Right cardiac atrium (tissue), 5 donors: ENCODE measurements around the gene TMEM121B. TPM values are rescaled to one million over a fixed set of nuclear protein-coding genes. Genes with fewer than 3 reads are reported as not detected.

Source experiments
- ATAC-seq, 2 donors: fragments of 200-7000 bp; cut with Tn5 transposase; one replicate each; pipeline versions ENCODE4 v1.8.0 to v1.9.1; 2020; ENCODE audit warnings: moderate library complexity in 2 of 2, mild to moderate bottlenecking in 1 of 2
- DNase-seq, 3 donors: peaks; one replicate each; pipeline ENCODE4 v3.0.0-alpha.2; 2020
- H3K27ac ChIP-seq: one replicate; pipeline ENCODE4 v1.5.1; 2013; ENCODE audit warnings: mild to moderate bottlenecking, low read length, control low read depth, moderate library complexity
- H3K27me3 ChIP-seq: one replicate; pipeline ENCODE4 v1.6.1; 2013; ENCODE audit not compliant: control insufficient read depth, insufficient read depth
- H3K4me1 ChIP-seq: one replicate; pipeline ENCODE4 v1.6.1; 2013; ENCODE audit warnings: low read length; ENCODE audit not compliant: control insufficient read depth, insufficient read depth
- H3K4me3 ChIP-seq: one replicate; pipeline ENCODE4 v1.5.1; 2013; ENCODE audit warnings: low read length, control low read depth
- H3K9me3 ChIP-seq: one replicate; pipeline ENCODE4 v1.6.1; 2013; ENCODE audit warnings: low read length; ENCODE audit not compliant: control insufficient read depth
- WGBS: extraction: QIAGEN DNeasy Blood & Tissue Kit; methylation state at CpG from one replicate; pipeline ENCODE4 v1.1.7; 2013; 5-methylcytosine and 5-hydroxymethylcytosine counted together
- intact Hi-C, 4 donors: fragments of 100-400 bp; cut with DNase I; formaldehyde crosslinking; loops; one replicate each; pipeline versions ENCODE4 v1.11.0 to v1.14.0; 2022 to 2023
- long read RNA-seq, 4 donors: library from polyadenylated mRNA; unstranded; transcript quantifications; one replicate each; pipeline ENCODE4 v2.0.0, GENCODE V29; 2020 to 2021
- polyA plus RNA-seq: library from polyadenylated mRNA; stranded (reverse); fragments of 200-250 nt; gene quantifications from one replicate; pipeline ENCODE4 v1.2.3, GENCODE V29; 2013
- total RNA-seq, 4 donors: library from RNA; stranded (reverse); fragmentation: NEBNext Ultra II Directional; extraction: Animal tissue kit (Norgen Biotek cat#: 25700); gene quantifications; one replicate each; pipeline ENCODE4 v1.2.1, GENCODE V29; 2021
- donor health status: healthy with polysubstance abuse.
- donor health status: DM: no; HTN: yes; CAD: no.
- donor health status: DM: no; HTN: no; CAD: no.
- donor health status: DM: no; HTN: yes; CAD: no; lungs with severe emphysema.
- donor health status: DM: yes; HTN: yes; CAD: no.

TMEM121B gene
- total RNA-seq (1 to 10 TPM in 3 of 4 donors, under 1 TPM in 1; 0.56 to 1.9 (median 1.1) TPM), polyA plus RNA-seq (0.68 TPM)
- long read RNA-seq, donor 1, full-length matches to known transcripts: 2 of 2 reads
- long read RNA-seq, donor 1, partial matches to known transcripts: 0 of 2 reads
- long read RNA-seq, donor 1, other reads (novel, unspliced or antisense): 0 of 2 reads
- long read RNA-seq, donor 2, full-length matches to known transcripts: 3 of 4 reads
- long read RNA-seq, donor 2, partial matches to known transcripts: 0 of 4 reads
- long read RNA-seq, donor 2, other reads (novel, unspliced or antisense): 1 of 4 reads
- long read RNA-seq, donor 3: 0 reads
- long read RNA-seq, donor 4, full-length matches to known transcripts: 3 of 3 reads
- long read RNA-seq, donor 4, partial matches to known transcripts: 0 of 3 reads
- long read RNA-seq, donor 4, other reads (novel, unspliced or antisense): 0 of 3 reads

GRCh38 chr22:17121233-17122195 lies at the start of gene TMEM121B:
TSS of gene TMEM121B (minus strand) at chr22:17121360. CDS start at chr22:17121127, 233 bp downstream.
- intact Hi-C loops: no loop called here
- Histone ChIP-seq H3K4me1 (no peaks in the 10 kb centered on the region), H3K27ac (peak within 1 kb of the TSS; percentile 13), H3K4me3 (peak within 1 kb of the TSS; percentile 62), H3K27me3 (no peaks in the 10 kb centered on the region), H3K9me3 (no peaks in the 10 kb centered on the region)
- ATAC-seq: peak; percentile 81 to 85
- peak; percentile 83 to 92 (median 88) for DNase-seq
- 7% methylated on average over 69 of the region's 69 CpGs for WGBS

- H3K27ac ChIP-seq: no peak overlapping the region
- no peaks in the 10 kb centered on the region for H3K4me1 ChIP-seq
- 23% methylated on average over 7 of the region's 7 CpGs for WGBS
- H3K27me3 ChIP-seq: no peaks in the 10 kb centered on the region
- no peaks in the 10 kb centered on the region for H3K9me3 ChIP-seq
- no peak overlapping the region for H3K4me3 ChIP-seq
- peak; percentile 67 to 90 (median 85) for DNase-seq
- ATAC-seq: peak; percentile 5 to 20
- intact Hi-C loops: loop anchor here in 2 of 4 donors (10.0 kb wide), 1 partner anchor 83 kb away; the partner anchor contains the start of gene IL17RA (in 2 of the 2)
Measured at GRCh38 chr22:17167486-17167885, 46.3 kb upstream of the TMEM121B start.

- H3K27ac ChIP-seq: no peak overlapping the region
- 87% methylated on average over 3 of the region's 3 CpGs for WGBS
- ATAC-seq (no peak), DNase-seq (no peak)
- peaks cover 2% of the 10 kb centered on the region for H3K4me1 ChIP-seq
- intact Hi-C loops: loop anchor here in 2 of 4 donors (10.0 kb wide), 1 partner anchor 80 kb away; the partner anchor contains the start of gene IL17RA (in 2 of the 2)
- no peaks in the 10 kb centered on the region for H3K9me3 ChIP-seq
- no peak overlapping the region for H3K4me3 ChIP-seq
- no peaks in the 10 kb centered on the region for H3K27me3 ChIP-seq
Measured at GRCh38 chr22:17164392-17165024, 43.3 kb upstream of the TMEM121B start.

- intact Hi-C loops: loop anchor here in 2 of 4 donors (10.0 kb wide), 1 partner anchor 78 kb away; the partner anchor contains the start of gene IL17RA (in 2 of the 2)
- ATAC-seq: no peak
- DNase-seq: no peak
- 77% methylated on average over 8 of the region's 8 CpGs for WGBS
- no peak overlapping the region for H3K27ac ChIP-seq
- no peaks in the 10 kb centered on the region for H3K9me3 ChIP-seq
- no peak overlapping the region for H3K4me3 ChIP-seq
- H3K4me1 ChIP-seq: peaks cover 2% of the 10 kb centered on the region
- no peaks in the 10 kb centered on the region for H3K27me3 ChIP-seq
Measured at GRCh38 chr22:17162731-17163130, 41.6 kb upstream of the TMEM121B start.

- Histone ChIP-seq H3K27me3 (no peaks in the 10 kb centered on the region), H3K27ac (no peak overlapping the region), H3K9me3 (no peaks in the 10 kb centered on the region), H3K4me1 (peaks cover 2% of the 10 kb centered on the region), H3K4me3 (no peak overlapping the region)
- ATAC-seq (no peak), DNase-seq (no peak)
- intact Hi-C loops: loop anchor here in 2 of 4 donors (10.0 kb wide), 1 partner anchor 77 kb away; the partner anchor contains the start of gene IL17RA (in 2 of the 2)
- 91% methylated on average over 3 of the region's 3 CpGs for WGBS
Measured at GRCh38 chr22:17161991-17162390, 40.8 kb upstream of the TMEM121B start.

GRCh38 chr22:17159504-17159951 lies 38.4 kb upstream of the TMEM121B start:
- Histone ChIP-seq H3K4me1 (peaks cover 2% of the 10 kb centered on the region), H3K27me3 (no peaks in the 10 kb centered on the region), H3K4me3 (peak overlapping the region; percentile 56), H3K27ac (peak overlapping the region; percentile 93), H3K9me3 (no peaks in the 10 kb centered on the region)
- DNase-seq (peak in 2 of 3 donors; percentile 47 to 74), ATAC-seq (peak; percentile 37 to 50)
- intact Hi-C loops: no loop called here
- 8% methylated on average over 35 of the region's 35 CpGs for WGBS

- Histone ChIP-seq H3K27ac (peak within 1 kb of the TSS; percentile 93), H3K4me3 (peak within 1 kb of the TSS; percentile 56), H3K27me3 (no peaks in the 10 kb centered on the region), H3K4me1 (peaks cover 2% of the 10 kb centered on the region), H3K9me3 (no peaks in the 10 kb centered on the region)
- peak; percentile 93 to 98 (median 97) for DNase-seq
- WGBS: under 1% methylated on average over 114 of the region's 114 CpGs
- intact Hi-C loops: no loop called here
- peak; percentile 91 to 94 for ATAC-seq
Measured at GRCh38 chr22:17158568-17159503, 37.7 kb upstream of the TMEM121B start, which contains the start of gene HDHD5. TSS of gene HDHD5 (minus strand) at chr22:17159277. CDS start at chr22:17159251, 26 bp downstream.

GRCh38 chr22:17158176-17158567 lies 37.0 kb upstream of the TMEM121B start:
- H3K9me3 ChIP-seq: no peaks in the 10 kb centered on the region
- peaks cover 2% of the 10 kb centered on the region for H3K4me1 ChIP-seq
- intact Hi-C loops: no loop called here
- DNase-seq (no peak), ATAC-seq (no peak)
- H3K27me3 ChIP-seq: no peaks in the 10 kb centered on the region
- peak overlapping the region; percentile 56 for H3K4me3 ChIP-seq
- H3K27ac ChIP-seq: peak overlapping the region; percentile 93
- 45% methylated on average over 17 of the region's 17 CpGs for WGBS

GRCh38 chr22:17157714-17158113 lies 36.6 kb upstream of the TMEM121B start:
- Histone ChIP-seq H3K4me3 (no peak overlapping the region), H3K4me1 (peaks cover 5% of the 10 kb centered on the region), H3K27ac (peak overlapping the region; percentile 13), H3K27me3 (no peaks in the 10 kb centered on the region), H3K9me3 (no peaks in the 10 kb centered on the region)
- ATAC-seq: no peak
- no peak for DNase-seq
- intact Hi-C loops: no loop called here
- WGBS: 66% methylated on average over 3 of the region's 3 CpGs
